HG02970 (cell line): Measurements from ENCODE around the gene GRM6.

ENCODE experiments used
- ATAC-seq: cut with Tn5 transposase; IDR thresholded peaks from one replicate; pipeline ENCODE4 v1.9.1; 2021; ENCODE audit warnings: mild to moderate bottlenecking, moderate library complexity, moderate number of reproducible peaks; ENCODE audit not compliant: unreplicated experiment, low FRiP score

The GRM6 gene

GRCh38 chr5:178994580-178995340 is at the start of gene GRM6:
Gene GRM6 (minus strand): TSS chr5:178995320. CDS start chr5:178994944, 376 bp downstream.
- no peak for ATAC-seq

- no peak for ATAC-seq
These were observed 49.6 kb upstream of the GRM6 start for GRCh38 chr5:179044765-179045164.

- ATAC-seq: no peak
These were observed 38.0 kb upstream of the GRM6 start for GRCh38 chr5:179033004-179033580.

GRCh38 chr5:179023528-179024189 is 28.5 kb upstream of the GRM6 start, which contains the start of gene ZNF879:
Gene ZNF879 (plus strand): TSS chr5:179023804. CDS start chr5:179025005, 1,201 bp downstream.
- ATAC-seq: peak; percentile 87

DNA sequence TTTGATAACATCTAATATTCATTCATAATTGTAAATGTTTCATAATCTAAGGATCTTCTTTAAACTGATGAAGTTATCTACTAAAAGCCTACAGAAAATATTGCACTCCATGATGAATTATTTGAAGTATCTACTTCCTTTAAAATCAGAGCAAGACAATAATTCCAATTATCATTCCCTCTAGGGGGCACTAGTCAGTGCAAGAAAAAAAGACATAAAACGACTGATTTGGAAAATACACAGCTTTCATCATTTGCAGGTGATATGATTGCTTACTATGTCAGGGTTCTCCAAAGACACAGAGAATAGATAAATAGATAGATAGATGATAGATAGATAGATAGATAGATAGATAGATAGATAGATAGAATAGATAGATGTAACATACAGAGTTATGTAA is 13.5 kb upstream of the GRM6 start:
- no peak for ATAC-seq

- ATAC-seq: no peak
These were observed 11.4 kb upstream of the GRM6 start for GRCh38 chr5:179006564-179006963.

DNA sequence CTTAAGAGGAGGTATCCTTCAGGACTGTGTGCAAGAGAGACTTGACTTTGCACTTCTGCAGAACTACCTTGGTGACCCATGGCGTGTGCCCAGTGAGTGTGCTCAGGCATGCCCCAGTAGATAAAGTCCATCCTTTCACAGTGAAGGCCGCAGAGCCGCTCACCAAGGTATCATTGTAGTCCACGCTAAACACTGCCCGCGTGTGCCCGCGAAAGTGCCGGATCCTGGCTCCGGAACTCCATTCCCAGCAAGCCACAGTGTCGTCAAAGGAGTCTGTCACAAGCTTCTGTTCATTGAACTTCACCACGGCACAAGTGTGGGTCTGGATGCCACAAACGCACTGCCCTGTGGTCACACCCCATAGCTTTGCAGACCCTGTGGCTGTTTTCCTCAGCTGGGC is 3.3 kb upstream of the GRM6 start:
- ATAC-seq: no peak

GRCh38 chr5:178997191-178997590 is 2.1 kb upstream of the GRM6 start:
- ATAC-seq: no peak

- ATAC-seq: no peak
These were observed 1.0 kb upstream of the GRM6 start for GRCh38 chr5:178996156-178996555.

DNA sequence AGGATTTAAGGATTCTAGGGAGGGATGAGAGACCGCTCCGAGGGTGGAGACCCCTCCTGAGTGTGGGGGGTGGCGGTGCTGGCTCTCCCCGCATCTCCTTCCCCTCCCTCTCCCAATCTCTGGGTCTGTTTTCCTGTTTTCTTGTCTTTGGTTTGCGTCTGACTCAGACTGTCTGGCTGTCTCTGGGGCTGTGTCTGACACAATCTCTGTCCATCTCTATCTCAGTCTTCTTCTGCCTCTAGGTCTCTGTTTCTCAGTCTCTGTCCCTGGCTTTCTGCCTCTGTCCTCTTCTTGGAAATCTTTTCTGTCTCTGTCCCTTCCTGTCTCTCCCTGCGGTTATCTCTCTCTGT is 196 bp upstream of the GRM6 start:
- no peak for ATAC-seq

DNA sequence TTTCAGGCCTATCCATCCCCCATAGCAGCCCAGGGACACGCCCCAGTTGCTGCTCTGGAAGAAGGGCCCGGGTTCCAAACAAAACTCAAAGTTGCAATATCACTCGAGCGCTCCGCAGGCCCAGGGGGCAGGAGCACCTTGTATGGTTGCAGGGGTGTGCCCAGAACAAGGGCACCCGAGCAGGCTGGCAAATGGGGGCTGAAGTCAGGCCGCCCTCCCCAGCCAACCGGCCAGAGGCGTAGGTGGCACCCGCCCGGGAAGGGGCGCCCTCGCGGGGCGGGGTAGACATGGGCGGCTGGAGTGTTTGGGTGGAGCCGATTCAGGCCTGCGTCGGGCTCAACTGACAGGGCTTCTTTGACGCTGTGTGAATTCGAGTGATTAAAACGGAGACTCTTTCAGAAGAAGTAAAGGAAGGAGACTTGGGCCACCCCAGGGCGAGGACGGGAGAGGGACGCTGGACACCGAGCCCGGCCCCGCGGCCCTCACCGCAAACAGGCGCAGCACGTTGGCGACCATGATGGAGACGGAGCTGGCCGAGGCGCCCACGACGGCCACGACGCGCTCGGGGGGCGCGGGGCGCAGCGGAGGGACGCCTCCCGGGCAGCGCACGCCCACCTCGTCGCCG is 1.1 kb downstream of the GRM6 start:
- ATAC-seq: no peak

DNA sequence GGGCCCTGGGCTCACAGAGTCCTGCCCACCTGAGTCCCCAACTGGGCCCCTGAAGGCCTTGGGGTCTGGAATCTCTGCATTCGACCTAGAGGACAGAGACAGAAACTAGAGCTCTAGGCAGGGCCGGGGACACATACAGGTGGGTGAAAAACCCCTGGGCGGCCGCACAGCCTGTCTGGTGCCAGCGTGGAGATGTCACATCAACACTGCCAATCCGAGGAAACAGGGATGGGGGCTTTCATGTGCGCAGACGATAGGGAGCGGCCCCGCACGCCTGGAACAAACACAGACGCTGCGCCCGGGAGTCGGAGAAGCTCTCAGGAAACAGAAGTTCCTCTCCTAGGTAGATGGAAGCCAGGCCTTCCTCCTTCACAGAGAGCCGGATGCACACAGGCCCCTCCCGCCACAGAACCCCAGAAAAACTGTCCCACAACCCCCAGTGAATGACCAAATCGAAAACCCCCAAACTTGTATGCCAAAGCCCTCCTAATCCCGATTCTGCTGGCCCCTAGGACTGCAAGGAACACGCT is 1.8 kb downstream of the GRM6 start:
- ATAC-seq: no peak

DNA sequence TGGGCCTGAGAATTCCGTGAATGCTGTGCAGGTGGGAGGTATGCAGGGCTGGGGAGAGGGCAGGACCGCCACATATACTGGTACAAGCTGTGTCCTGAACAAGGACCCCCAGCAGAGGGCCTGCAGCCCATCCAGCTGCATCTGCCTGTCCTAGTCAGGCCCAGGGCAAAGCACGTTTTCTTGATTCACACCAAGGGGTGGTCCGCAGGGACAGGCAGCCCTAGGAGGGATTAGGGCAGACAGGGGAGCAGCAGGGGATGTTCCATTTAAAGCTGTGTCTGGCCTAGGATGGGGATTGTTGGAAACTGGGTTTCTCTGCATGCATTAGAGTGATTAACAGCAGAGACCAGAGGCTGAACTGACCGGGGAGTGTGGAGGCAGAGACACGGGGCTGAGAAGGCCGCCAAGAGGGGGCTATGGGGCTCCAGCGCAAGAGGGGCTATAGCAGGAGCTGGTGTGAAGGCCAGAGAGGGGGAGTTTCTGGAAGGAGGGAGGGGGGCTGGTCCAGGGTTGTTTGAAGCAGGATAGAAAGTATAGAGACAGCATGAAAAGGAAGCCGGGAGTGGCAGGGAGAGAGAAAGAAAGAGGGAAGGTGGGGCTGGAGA is 2.7 kb downstream of the GRM6 start:
- ATAC-seq: no peak

DNA sequence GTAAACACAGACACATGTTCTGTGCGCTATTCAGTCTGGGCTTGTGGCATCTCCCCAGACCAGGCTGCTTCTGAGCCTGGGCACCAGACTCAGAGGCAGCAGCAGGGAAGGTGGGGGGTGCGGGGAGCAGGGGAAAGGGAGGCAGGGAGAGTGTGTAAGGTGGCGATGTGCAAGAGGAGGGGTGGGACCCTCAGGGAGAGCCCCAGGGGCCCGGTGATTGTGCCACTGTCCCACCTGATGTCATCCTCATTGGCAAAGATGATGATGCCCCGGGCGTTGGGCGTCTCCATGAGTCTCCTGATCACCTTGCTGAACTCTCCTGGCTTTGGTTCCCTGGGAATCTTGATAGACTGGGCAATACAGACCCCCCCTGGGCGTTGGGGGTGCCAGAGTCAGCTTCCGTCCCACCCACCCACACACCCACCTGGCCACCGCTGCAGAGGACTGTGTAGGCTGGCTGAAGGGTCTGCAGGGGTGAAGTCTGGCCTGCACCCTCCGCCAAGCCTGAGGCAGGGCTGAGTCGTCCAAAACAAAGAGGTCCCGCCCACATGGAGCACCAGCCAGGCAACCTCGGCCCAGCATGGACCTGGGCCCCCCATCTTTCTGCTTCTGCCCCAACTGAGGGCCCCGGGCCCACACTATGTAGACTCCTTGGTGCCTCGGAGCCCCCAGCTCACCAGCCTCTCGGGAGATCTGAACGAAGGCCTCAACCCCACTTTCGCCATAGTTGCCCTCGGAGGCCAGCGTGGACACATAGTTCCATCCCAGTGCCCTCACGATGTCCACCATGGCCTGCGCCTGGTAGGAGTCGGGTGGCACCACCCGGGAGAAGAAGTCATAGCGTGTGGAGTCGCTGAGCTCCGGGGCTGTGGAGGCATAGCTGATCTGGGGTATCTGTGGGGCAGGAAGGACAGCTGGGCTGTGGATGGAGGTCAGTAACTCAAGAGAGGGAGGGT is 3.7 kb downstream of the GRM6 start:
- ATAC-seq: no peak

- no peak for ATAC-seq
These were observed 4.6 kb downstream of the GRM6 start for GRCh38 chr5:178990491-178990890.

DNA sequence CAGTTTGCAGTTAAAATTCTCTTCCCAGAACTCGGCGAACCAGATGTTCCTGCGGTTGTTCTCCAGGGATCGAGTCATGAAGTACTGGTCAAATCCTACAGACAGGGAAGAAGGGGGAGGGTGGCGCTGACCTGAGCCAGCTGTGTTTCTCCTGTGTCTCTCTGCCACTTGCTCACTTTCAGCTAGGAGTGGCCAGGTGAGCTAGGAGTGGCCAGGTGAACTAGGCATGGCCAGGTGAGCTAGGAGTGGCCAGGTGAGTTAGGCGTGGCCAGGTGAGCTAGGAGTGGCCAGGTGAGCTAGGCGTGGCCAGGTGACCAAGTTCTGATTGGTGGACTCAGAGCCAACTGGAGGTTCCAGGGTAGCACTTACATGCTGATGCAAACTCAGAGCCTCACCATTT is 5.8 kb downstream of the GRM6 start:
- no peak for ATAC-seq

- ATAC-seq: no peak
These were observed 6.5 kb downstream of the GRM6 start for GRCh38 chr5:178988436-178989220.

DNA sequence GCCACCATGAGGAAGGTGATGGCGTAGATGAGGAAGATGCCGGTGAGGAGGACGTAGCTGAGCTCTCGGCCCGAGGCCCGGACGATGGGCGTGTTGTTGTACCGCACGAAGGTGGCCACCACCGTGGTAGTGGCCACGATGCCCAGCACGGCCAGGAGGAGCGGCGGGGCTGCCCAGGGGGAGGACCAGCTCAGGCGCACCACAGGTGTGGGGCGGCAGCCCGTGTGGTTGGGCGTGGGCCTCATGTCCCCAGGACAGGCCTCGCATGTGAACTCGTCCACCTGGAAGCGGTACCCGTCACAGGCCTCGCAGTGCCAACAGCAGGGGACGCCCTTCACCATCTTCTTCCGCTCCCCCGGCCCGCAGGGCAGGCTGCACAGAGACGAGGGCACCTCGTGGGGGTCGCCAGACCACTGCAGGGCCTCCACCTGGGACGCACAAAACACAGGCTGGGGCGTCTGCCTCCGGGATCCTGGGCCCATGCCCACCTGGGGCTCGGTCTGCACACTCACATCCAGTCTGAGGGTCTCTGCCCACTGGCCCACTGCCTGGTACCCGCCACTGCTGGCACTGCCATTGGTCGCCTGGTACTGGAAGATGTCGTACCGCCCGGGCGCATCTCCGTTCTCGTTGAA is 8.7 kb downstream of the GRM6 start:
- no peak for ATAC-seq
